DMS53 treated with DMSO at 0.1 percent for 48 hours (cell line): ENCODE data around the gene CNTNAP1.
A peak's percentile ranks its signal among the peaks of the same experiment; 100 is the strongest.
"Not testable (repeated sequence)": the region's sequence is repeated elsewhere in the genome, so short reads cannot be mapped to it uniquely, and the experiment has no call there.

Source experiments
- DNase-seq: peaks from one replicate; lab custom pipeline; 2025; ENCODE audit not compliant: unreplicated experiment; lab: John Stamatoyannopoulos, UW

Gene CNTNAP1

GRCh38 chr17:42681976-42682721, at the start of gene CNTNAP1:
Gene CNTNAP1 (plus strand): TSS chr17:42682531. CDS start chr17:42682830, 299 bp downstream.
- DNase-seq: peak; percentile 79

- DNase-seq: no peak
These were observed 49.3 kb upstream of the CNTNAP1 start for GRCh38 chr17:42632949-42633444.

- DNase-seq: no peak
These were observed 42.7 kb upstream of the CNTNAP1 start for GRCh38 chr17:42639525-42640113.

- no peak for DNase-seq
These were observed 42.2 kb upstream of the CNTNAP1 start for GRCh38 chr17:42640121-42640520.

- no peak for DNase-seq
These were observed 40.0 kb upstream of the CNTNAP1 start for GRCh38 chr17:42642336-42642735.

GRCh38 chr17:42647778-42648177, 34.6 kb upstream of the CNTNAP1 start:
- no peak for DNase-seq

- no peak for DNase-seq
These were observed 30.9 kb upstream of the CNTNAP1 start for GRCh38 chr17:42651392-42651791.

GRCh38 chr17:42653179-42654124, 28.9 kb upstream of the CNTNAP1 start:
- no peak for DNase-seq

GRCh38 chr17:42655528-42655927, 26.8 kb upstream of the CNTNAP1 start:
- DNase-seq: no peak

- no peak for DNase-seq
These were observed 24.3 kb upstream of the CNTNAP1 start for GRCh38 chr17:42657824-42658588.

- peak; percentile 91 for DNase-seq
These were observed 23.0 kb upstream of the CNTNAP1 start, which contains the start of gene TUBG2 for GRCh38 chr17:42659079-42659931. Gene TUBG2 (plus strand): TSS chr17:42659284. CDS start chr17:42659504, 220 bp downstream.

GRCh38 chr17:42659932-42660274, 22.4 kb upstream of the CNTNAP1 start:
- DNase-seq: not testable (repeated sequence)

GRCh38 chr17:42660692-42661345, 21.5 kb upstream of the CNTNAP1 start:
- DNase-seq: no peak

GRCh38 chr17:42665581-42666001, 16.7 kb upstream of the CNTNAP1 start:
- no peak for DNase-seq

GRCh38 chr17:42666126-42666525, 16.2 kb upstream of the CNTNAP1 start:
- DNase-seq: not testable (repeated sequence)

- peak; percentile 58 for DNase-seq
These were observed 15.0 kb upstream of the CNTNAP1 start for GRCh38 chr17:42667088-42667951.

- DNase-seq: no peak
These were observed 12.7 kb upstream of the CNTNAP1 start for GRCh38 chr17:42669705-42669976.

- DNase-seq: no peak
These were observed 12.1 kb upstream of the CNTNAP1 start for GRCh38 chr17:42669977-42670788.
